GM12878 (cell line): ENCODE data around the gene NOP9. TPM values are rescaled to one million over a fixed set of nuclear protein-coding genes. Genes with fewer than 3 reads are reported as not detected.

Source experiments
- ATAC-seq: fragments of 200-7000 bp; cut with Tn5 transposase; 3 replicates; pipeline ENCODE4 v1.9.1; 2020; ENCODE audit warnings: mild to moderate bottlenecking, moderate library complexity
- BruUV-seq: library from RNA; stranded (reverse); fragments of 400-500 nt; replicated peaks from 2 replicates; lab custom pipeline; 2021; lab: Mats Ljungman, UMichigan
- CTCF ChIA-PET: fragments of 300-600 bp; sonication (Branson Sonifier 250); formaldehyde crosslinking; extraction: SDS; loops from one replicate; lab custom pipeline; 2021; ENCODE audit warnings: inconsistent platforms; lab: Yijun Ruan, JAX
- POLR2A ChIA-PET: fragments of 350-600 bp; formaldehyde crosslinking; extraction: SDS; loops from one replicate; lab custom pipeline; 2021; ENCODE audit warnings: inconsistent platforms; lab: Charles Lee
- RAD21 ChIA-PET: fragments of 300-600 bp; sonication (Branson Sonifier 250); formaldehyde crosslinking; loops from one replicate; lab custom pipeline; 2023; ENCODE audit warnings: antibody characterized with exemption; ENCODE audit not compliant: unreplicated experiment; lab: Charles Lee
- SMC1A ChIA-PET: fragments of 300-600 bp; sonication (Branson Sonifier 250); formaldehyde crosslinking; loops from one replicate; lab custom pipeline; 2023; ENCODE audit not compliant: unreplicated experiment, uncharacterized antibody; lab: Charles Lee
- DNase-seq: peaks from one replicate; pipeline ENCODE4 v3.0.0-alpha.2; 2011; ENCODE audit warnings: low read depth, low spot score
- FAIRE-seq: peaks from 3 replicates; lab custom pipeline; 2011; peaks lifted over from hg19 to GRCh38; lab: Jason Lieb, UNC
- H2AFZ ChIP-seq: 2 replicates; pipeline ENCODE4 v1.6.0; 2011; ENCODE audit warnings: low read depth, low read length, control low read depth; ENCODE audit not compliant: control insufficient read depth
- H3K27ac ChIP-seq: 2 replicates; pipeline ENCODE4 v1.5.1; 2011; ENCODE audit warnings: control low read depth; ENCODE audit not compliant: control insufficient read depth, insufficient read depth
- H3K27me3 ChIP-seq, 2 experiments: replicated peaks in 1 of 2; 2 replicates each; pipeline versions ENCODE4 v1.6.0 to v1.6.1; 2011; ENCODE audit warnings: low read length in 1 of 2; ENCODE audit not compliant: control insufficient read depth in 2 of 2, insufficient read depth in 2 of 2
- H3K36me3 ChIP-seq, 2 experiments: 2 replicates each; pipeline ENCODE4 v1.5.1; 2011; ENCODE audit warnings: low read length in 1 of 2; ENCODE audit not compliant: control insufficient read depth in 2 of 2, insufficient read depth in 2 of 2
- H3K4me1 ChIP-seq: 2 replicates; pipeline ENCODE4 v1.6.1; 2011; ENCODE audit warnings: mild to moderate bottlenecking, low read length, moderate library complexity, mixed read lengths; ENCODE audit not compliant: control insufficient read depth, insufficient read depth
- H3K4me2 ChIP-seq: 2 replicates; pipeline ENCODE4 v1.6.0; 2011; ENCODE audit warnings: control low read depth; ENCODE audit not compliant: control insufficient read depth, insufficient read depth
- H3K4me3 ChIP-seq: fragments of 200-600 bp; sonication (generic); 2 replicates; pipeline ENCODE4 v1.5.1; 2016
- H3K79me2 ChIP-seq: 2 replicates; pipeline ENCODE4 v1.6.0; 2011; ENCODE audit warnings: low read length; ENCODE audit not compliant: control insufficient read depth, insufficient read depth
- H3K9ac ChIP-seq: 2 replicates; pipeline ENCODE4 v1.8.0; 2011; ENCODE audit warnings: low read length, control low read depth, mixed read lengths; ENCODE audit not compliant: control insufficient read depth, insufficient read depth
- H3K9me3 ChIP-seq: replicated peaks from 3 replicates; pipeline ENCODE4 v1.5.1; 2011; ENCODE audit warnings: mild to moderate bottlenecking, low read length; ENCODE audit not compliant: control insufficient read depth, insufficient read depth
- H4K20me1 ChIP-seq: 2 replicates; pipeline ENCODE4 v1.6.0; 2011; ENCODE audit not compliant: control insufficient read depth, insufficient read depth
- CBX3 ChIP-seq: fragments of 200-600 bp; sonication (generic); IDR thresholded peaks from 2 replicates; pipeline ENCODE4 v1.6.1; 2016; ENCODE audit warnings: low read depth, borderline replicate concordance
- EED ChIP-seq: sonication (generic); IDR thresholded peaks from 2 replicates; pipeline ENCODE4 v1.6.1; 2016; ENCODE audit warnings: antibody characterized with exemption, low read depth
- NBN ChIP-seq: fragments of 450-650 bp; IDR thresholded peaks from 2 replicates; pipeline ENCODE4 v1.6.1; 2016
- NR2F1 ChIP-seq: fragments of 450-650 bp; conservative IDR thresholded peaks from 2 replicates; pipeline ENCODE4 v1.6.1; 2017; ENCODE audit warnings: mild to moderate bottlenecking
- RBBP5 ChIP-seq: fragments of 200-600 bp; sonication (generic); conservative IDR thresholded peaks from 2 replicates; pipeline ENCODE4 v1.6.1; 2016
- SREBF1 ChIP-seq: IDR thresholded peaks from 2 replicates; pipeline ENCODE4 v1.6.1; 2012; ENCODE audit warnings: mild to moderate bottlenecking, low read length
- TARDBP ChIP-seq: IDR thresholded peaks from 2 replicates; pipeline ENCODE4 v1.6.1; 2016; ENCODE audit warnings: borderline replicate concordance
- TBL1XR1 ChIP-seq: IDR thresholded peaks from 2 replicates; pipeline ENCODE4 v1.6.1; 2012; ENCODE audit warnings: low read depth, low read length, improper control_type of control experiment
- ZNF217 ChIP-seq: fragments of 450-650 bp; IDR thresholded peaks from 2 replicates; pipeline ENCODE4 v1.6.1; 2017; ENCODE audit warnings: antibody characterized with exemption, mild to moderate bottlenecking
- ZNF274 ChIP-seq: IDR thresholded peaks from one replicate; pipeline ENCODE4 v1.8.0; 2011; ENCODE audit not compliant: insufficient read length, insufficient read depth
- ZZZ3 ChIP-seq: IDR thresholded peaks from 2 replicates; pipeline ENCODE4 v1.6.1; 2011; ENCODE audit warnings: low read depth; ENCODE audit not compliant: control insufficient read depth, insufficient read length
- WGBS: methylation state at CpG from one replicate; pipeline ENCODE4 v1.1.6; 2016; ENCODE audit warnings: low lambda C conversion rate; ENCODE audit not compliant: insufficient replicate concordance, insufficient coverage; ENCODE audit errors: missing lambda C conversion rate; 5-methylcytosine and 5-hydroxymethylcytosine counted together
- in situ Hi-C: fragments of 300-500 bp; cut with MboI; formaldehyde crosslinking; loops from 9 replicates; pipeline ENCODE4 v1.14.3; 2018; ENCODE audit warnings: mixed read lengths
- intact Hi-C: fragments of 100-400 bp; cut with micrococcal nuclease; formaldehyde crosslinking; loops from one replicate; pipeline ENCODE4 v1.14.2; 2022; ENCODE audit not compliant: unreplicated experiment
- polyA plus RNA-seq, 11 experiments: library from polyadenylated mRNA; depleted of rRNA in 4 of 11; unstranded in 6 of 11; stranded (reverse) in 5 of 11; fragments of >200 nt; fragmentation: Nextera tagmentation in 4 of 11; fragmentation: Illumina TruSeq in 1 of 11; extraction: Ambion mirVana in 4 of 11; extraction: Trizol in 1 of 11; gene quantifications; 1 replicate in 1 of 11; 2 replicates in 10 of 11; pipeline versions ENCODE4 v1.2.1 to v1.2.3, GENCODE V29; 2011 to 2016; ENCODE audit warnings: inconsistent platforms in 2 of 11, missing spikeins in 2 of 11, low read depth in 1 of 11
- total RNA-seq, 4 experiments: library from RNA; depleted of rRNA in 3 of 4; stranded (reverse); fragments of >200 nt in 3 of 4; fragmentation: Illumina TruSeq in 1 of 4; extraction: Trizol in 1 of 4; gene quantifications; 2 replicates each; pipeline versions ENCODE4 v1.2.1 to v1.2.3, GENCODE V29; 2013 to 2021
- TF ChIP-seq, protein P1 (sequence below): IDR thresholded peaks from 2 replicates; pipeline ENCODE4 v1.6.1; 2011; ENCODE audit warnings: borderline replicate concordance, low read depth, mild to moderate bottlenecking, moderate library complexity, mixed read lengths, low read length; ENCODE audit not compliant: insufficient read depth; ENCODE audit errors: extremely low read length
- TF ChIP-seq, protein P2 (sequence below): IDR thresholded peaks from 2 replicates; pipeline ENCODE4 v1.6.1; 2011; ENCODE audit warnings: low read depth, mild to moderate bottlenecking, low read length, moderate library complexity, borderline replicate concordance; ENCODE audit errors: extremely low read depth

The NOP9 gene
- total and polyA plus RNA-seq, 10 of the 15 experiments (the other 5 are each of a cell fraction or from before 2014, with no cell fraction given) = 2.4 to 43.9 (median 20.3) TPM

DNA sequence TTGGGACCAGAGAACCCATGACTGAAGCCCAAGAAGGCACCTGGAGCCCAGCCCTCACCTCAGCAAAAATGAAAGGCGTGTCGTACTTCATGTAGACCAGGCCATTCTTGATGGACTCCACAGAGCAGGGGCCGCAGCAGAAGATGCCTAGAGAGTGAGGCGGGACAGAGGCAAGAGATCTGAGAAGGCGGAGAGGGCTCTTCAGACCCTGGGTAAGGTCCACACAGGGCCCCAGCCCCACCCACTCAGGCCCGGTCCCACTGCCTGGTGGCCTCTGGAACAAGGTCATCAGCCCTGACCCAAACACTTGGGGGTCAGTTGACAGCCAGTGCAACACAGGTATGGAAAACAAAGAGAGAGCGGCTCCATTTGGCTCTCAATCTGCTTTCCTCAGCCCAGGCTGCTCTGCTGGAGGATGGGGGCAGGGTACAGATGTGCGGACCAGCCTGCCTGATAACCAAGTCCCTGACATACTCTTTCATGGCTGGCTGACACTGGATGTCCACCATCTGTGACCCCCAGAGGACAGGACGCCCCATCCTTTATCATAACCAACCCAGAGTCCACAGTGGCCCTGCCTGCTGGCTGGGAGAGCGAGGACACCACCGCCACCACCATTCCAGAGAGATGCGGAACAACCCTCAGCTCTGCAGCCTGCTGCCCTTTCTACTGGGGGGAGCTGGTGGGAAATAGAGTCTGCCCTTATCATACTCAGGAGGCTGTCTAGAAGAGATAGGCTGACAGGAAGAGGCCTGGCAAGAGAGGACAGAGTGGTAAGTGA is 43.5 kb upstream of the NOP9 start:
- intact Hi-C loops (no loop called here), in situ Hi-C loops (no loop called here)
- Histone ChIP-seq H3K9me3 (no peaks in the 10 kb centered on the region), H3K36me3 (peaks cover 0 to 3% of the 10 kb centered on the region in 2 experiments; a peak in 2 of 4 replicates), H3K4me2 (no peak overlapping the region), H3K27ac (no peak overlapping the region), H3K4me3 (no peak overlapping the region), H3K9ac (no peak overlapping the region), H2AFZ (no peak overlapping the region), H4K20me1 (no peaks in the 10 kb centered on the region), H3K4me1 (no peaks in the 10 kb centered on the region; the same call in 1 of the 2 replicates), H3K27me3 (no peaks in the 10 kb centered on the region), H3K79me2 (no peaks in the 10 kb centered on the region)
- 84% methylated on average over 12 of the region's 12 CpGs for WGBS
- DNase-seq = no peak
- FAIRE-seq = no peak
- no peak for ATAC-seq
- no TSS peak for BruUV-seq
- ChIA-PET POLR2A (no interaction called here), SMC1A (no interaction called here), CTCF (interaction anchor here (1.8 kb wide), 1 partner anchor 14 kb away, joined by 8 read pairs; no protein-coding TSS in a partner anchor), RAD21 (no interaction called here)
- TF ChIP-seq NBN (no peak), ZNF217 (no peak), NR2F1 (no peak), ZZZ3 (no peak), TBL1XR1 (no peak), EED (no peak), CBX3 (no peak), ZNF274 (no peak), RBBP5 (no peak), TARDBP (no peak), SREBF1 (no peak)
- TF ChIP-seq, protein P1, sequence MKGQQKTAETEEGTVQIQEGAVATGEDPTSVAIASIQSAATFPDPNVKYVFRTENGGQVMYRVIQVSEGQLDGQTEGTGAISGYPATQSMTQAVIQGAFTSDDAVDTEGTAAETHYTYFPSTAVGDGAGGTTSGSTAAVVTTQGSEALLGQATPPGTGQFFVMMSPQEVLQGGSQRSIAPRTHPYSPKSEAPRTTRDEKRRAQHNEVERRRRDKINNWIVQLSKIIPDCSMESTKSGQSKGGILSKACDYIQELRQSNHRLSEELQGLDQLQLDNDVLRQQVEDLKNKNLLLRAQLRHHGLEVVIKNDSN = no peak
- TF ChIP-seq, protein P2, sequence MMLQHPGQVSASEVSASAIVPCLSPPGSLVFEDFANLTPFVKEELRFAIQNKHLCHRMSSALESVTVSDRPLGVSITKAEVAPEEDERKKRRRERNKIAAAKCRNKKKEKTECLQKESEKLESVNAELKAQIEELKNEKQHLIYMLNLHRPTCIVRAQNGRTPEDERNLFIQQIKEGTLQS = no peak
